ENCODE results near the gene HOXA9.

Gene HOXA9

DNA sequence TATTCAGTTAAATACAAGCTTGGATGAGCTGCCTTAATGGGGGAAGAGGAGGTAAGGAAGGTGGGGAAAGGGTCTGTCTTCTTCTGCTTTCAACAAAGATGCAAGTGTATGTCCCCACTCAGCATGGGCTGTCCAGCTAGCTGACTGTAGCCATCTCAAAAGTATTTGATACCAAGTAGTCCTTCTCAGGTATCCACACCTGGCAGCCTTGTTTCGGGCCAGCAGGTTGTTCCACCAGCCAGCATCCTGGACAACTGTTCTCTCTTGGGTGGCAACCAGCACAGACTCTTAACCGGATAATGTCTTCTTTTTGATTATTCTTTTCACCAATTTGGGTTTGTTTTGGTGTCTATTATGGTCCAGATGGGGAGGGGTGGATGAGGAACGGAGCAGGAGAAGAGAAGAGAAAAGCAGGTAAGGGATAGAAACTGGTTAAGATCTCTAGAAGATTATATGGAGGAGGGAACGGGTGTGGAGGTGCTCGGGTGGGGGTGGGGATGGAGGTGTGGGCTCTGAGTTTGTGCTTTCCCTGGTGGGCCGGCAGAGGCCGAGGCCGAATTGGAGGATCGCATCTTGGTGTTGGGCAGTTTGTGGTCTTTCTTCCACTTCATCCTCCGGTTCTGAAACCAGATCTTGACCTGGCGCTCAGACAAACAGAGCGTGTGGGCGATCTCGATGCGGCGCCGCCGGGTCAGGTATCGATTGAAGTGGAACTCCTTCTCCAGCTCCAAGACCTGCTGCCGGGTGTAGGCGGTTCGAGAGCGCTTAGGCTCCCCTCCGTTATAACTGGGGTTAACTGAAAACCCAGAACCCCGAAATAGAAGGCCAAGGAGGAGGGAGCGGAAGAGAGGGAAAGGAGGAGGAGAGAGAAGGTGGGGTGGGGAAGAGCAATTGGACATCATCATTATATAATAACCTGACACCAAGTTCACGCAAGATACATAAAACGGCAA, 36.3 kb downstream of the HOXA9 start:
- TF ChIP-seq, protein P1, sequence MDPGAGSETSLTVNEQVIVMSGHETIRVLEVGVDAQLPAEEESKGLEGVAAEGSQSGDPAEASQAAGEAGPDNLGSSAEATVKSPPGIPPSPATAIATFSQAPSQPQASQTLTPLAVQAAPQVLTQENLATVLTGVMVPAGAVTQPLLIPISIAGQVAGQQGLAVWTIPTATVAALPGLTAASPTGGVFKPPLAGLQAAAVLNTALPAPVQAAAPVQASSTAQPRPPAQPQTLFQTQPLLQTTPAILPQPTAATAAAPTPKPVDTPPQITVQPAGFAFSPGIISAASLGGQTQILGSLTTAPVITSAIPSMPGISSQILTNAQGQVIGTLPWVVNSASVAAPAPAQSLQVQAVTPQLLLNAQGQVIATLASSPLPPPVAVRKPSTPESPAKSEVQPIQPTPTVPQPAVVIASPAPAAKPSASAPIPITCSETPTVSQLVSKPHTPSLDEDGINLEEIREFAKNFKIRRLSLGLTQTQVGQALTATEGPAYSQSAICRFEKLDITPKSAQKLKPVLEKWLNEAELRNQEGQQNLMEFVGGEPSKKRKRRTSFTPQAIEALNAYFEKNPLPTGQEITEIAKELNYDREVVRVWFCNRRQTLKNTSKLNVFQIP (CRISPR knock-in tag; IDR thresholded peaks at IDR 0.05; ENCODE audit: borderline replicate concordance, low read depth), result no peak
- no peak for TF ChIP-seq CSDC2 (CRISPR knock-in tag; IDR thresholded peaks at IDR 0.05)
- TF ChIP-seq, protein P2, sequence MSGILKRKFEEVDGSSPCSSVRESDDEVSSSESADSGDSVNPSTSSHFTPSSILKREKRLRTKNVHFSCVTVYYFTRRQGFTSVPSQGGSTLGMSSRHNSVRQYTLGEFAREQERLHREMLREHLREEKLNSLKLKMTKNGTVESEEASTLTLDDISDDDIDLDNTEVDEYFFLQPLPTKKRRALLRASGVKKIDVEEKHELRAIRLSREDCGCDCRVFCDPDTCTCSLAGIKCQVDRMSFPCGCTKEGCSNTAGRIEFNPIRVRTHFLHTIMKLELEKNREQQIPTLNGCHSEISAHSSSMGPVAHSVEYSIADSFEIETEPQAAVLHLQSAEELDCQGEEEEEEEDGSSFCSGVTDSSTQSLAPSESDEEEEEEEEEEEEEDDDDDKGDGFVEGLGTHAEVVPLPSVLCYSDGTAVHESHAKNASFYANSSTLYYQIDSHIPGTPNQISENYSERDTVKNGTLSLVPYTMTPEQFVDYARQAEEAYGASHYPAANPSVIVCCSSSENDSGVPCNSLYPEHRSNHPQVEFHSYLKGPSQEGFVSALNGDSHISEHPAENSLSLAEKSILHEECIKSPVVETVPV (CRISPR knock-in tag; IDR thresholded peaks at IDR 0.05), result no peak
- TF ChIP-seq ZNF8 (CRISPR knock-in tag; IDR thresholded peaks at IDR 0.05), result no peak
- TF ChIP-seq ZFP3 (CRISPR knock-in tag; IDR thresholded peaks at IDR 0.05), result no peak
- ATAC-seq, result no peak

DNA sequence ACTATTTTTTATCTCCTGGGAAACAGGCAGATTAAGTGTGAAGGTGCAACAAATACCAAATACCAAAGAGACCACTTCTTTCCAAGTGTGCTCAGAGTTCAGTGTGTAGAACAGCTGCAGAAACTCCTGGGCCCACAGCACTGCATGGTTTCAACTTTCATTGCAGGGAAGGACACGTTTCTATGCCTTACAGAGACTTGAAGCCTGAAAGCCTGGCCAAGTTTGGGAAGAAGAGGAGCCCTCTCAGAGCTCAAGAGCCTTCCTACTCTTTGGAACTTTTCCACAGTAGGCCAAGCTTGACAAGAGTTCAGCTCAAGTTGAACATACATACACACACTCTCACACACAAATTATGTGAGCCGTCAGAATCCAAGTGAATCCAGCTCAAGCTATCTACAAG, 37.3 kb downstream of the HOXA9 start:
- ATAC-seq, result no peak
- no peak for TF ChIP-seq ZNF8 (CRISPR knock-in tag; IDR thresholded peaks at IDR 0.05)
- no peak for TF ChIP-seq PPARA (CRISPR knock-in tag; IDR thresholded peaks at IDR 0.05; ENCODE audit: borderline replicate concordance)
- TF ChIP-seq OSR1 (CRISPR knock-in tag; IDR thresholded peaks at IDR 0.05), result no peak

DNA sequence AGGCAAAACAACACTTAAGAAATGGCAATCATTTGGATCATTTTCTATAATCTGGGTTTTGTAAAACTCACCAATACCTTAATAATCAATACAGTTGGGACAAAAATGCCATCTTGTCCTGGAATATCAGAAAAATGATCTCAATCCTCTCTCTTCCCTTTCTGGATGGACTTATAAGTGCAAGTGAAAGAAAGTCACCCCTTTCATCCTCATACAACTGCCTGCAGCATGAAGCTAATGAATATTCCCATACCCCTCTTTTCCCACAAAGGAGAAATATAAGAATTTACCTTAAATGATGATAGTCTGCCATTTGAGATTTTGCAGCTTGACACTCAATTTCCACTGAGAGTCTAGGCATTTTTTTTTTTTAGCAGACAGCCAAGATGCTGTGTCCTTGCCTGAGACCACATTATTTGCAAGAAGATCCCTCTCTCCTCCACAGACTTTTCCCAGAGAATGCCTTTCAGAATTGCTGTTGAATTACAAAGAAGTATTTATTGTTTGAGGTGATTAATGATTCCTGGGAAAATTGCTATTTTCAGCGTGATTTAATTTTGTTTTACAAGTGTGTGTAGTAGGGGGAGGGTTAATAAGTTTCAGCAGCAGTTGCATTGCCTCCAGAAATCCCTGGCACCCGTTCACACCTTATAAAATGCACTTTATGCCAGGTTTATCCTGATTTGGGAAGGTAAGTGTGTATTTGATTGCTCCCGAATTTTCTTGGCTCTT, 38.6 kb downstream of the HOXA9 start:
- TF ChIP-seq ARNTL (CRISPR knock-in tag; IDR thresholded peaks at IDR 0.05; ENCODE audit: borderline replicate concordance, low read depth), result no peak
- TF ChIP-seq ZNF565 (CRISPR knock-in tag; conservative IDR thresholded peaks at IDR 0.05; ENCODE audit: low read depth), result no peak
- no peak for TF ChIP-seq PPARA (CRISPR knock-in tag; IDR thresholded peaks at IDR 0.05; ENCODE audit: borderline replicate concordance)
- TF ChIP-seq ZNF70 (CRISPR knock-in tag; IDR thresholded peaks at IDR 0.05), result no peak
- TF ChIP-seq, protein P3, sequence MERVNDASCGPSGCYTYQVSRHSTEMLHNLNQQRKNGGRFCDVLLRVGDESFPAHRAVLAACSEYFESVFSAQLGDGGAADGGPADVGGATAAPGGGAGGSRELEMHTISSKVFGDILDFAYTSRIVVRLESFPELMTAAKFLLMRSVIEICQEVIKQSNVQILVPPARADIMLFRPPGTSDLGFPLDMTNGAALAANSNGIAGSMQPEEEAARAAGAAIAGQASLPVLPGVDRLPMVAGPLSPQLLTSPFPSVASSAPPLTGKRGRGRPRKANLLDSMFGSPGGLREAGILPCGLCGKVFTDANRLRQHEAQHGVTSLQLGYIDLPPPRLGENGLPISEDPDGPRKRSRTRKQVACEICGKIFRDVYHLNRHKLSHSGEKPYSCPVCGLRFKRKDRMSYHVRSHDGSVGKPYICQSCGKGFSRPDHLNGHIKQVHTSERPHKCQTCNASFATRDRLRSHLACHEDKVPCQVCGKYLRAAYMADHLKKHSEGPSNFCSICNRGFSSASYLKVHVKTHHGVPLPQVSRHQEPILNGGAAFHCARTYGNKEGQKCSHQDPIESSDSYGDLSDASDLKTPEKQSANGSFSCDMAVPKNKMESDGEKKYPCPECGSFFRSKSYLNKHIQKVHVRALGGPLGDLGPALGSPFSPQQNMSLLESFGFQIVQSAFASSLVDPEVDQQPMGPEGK (CRISPR knock-in tag; IDR thresholded peaks at IDR 0.05; ENCODE audit: borderline replicate concordance), result no peak
- TF ChIP-seq, protein P4, sequence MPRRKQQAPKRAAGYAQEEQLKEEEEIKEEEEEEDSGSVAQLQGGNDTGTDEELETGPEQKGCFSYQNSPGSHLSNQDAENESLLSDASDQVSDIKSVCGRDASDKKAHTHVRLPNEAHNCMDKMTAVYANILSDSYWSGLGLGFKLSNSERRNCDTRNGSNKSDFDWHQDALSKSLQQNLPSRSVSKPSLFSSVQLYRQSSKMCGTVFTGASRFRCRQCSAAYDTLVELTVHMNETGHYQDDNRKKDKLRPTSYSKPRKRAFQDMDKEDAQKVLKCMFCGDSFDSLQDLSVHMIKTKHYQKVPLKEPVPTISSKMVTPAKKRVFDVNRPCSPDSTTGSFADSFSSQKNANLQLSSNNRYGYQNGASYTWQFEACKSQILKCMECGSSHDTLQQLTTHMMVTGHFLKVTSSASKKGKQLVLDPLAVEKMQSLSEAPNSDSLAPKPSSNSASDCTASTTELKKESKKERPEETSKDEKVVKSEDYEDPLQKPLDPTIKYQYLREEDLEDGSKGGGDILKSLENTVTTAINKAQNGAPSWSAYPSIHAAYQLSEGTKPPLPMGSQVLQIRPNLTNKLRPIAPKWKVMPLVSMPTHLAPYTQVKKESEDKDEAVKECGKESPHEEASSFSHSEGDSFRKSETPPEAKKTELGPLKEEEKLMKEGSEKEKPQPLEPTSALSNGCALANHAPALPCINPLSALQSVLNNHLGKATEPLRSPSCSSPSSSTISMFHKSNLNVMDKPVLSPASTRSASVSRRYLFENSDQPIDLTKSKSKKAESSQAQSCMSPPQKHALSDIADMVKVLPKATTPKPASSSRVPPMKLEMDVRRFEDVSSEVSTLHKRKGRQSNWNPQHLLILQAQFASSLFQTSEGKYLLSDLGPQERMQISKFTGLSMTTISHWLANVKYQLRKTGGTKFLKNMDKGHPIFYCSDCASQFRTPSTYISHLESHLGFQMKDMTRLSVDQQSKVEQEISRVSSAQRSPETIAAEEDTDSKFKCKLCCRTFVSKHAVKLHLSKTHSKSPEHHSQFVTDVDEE (CRISPR knock-in tag; IDR thresholded peaks at IDR 0.05), result no peak
- no peak for TF ChIP-seq TOX (CRISPR knock-in tag; IDR thresholded peaks at IDR 0.05; ENCODE audit: borderline replicate concordance)
- TF ChIP-seq TCF4 (CRISPR knock-in tag; IDR thresholded peaks at IDR 0.05; ENCODE audit: borderline replicate concordance), result no peak
- TF ChIP-seq, protein P2 (CRISPR knock-in tag; IDR thresholded peaks at IDR 0.05), result no peak
- TF ChIP-seq ISL1 (CRISPR knock-in tag; IDR thresholded peaks at IDR 0.05), result no peak
- no peak for TF ChIP-seq GLIS3 (CRISPR knock-in tag; IDR thresholded peaks at IDR 0.05)
- no peak for ATAC-seq
